Karpas-422 (cell line): Measurements from ENCODE around the gene PAIP2. TPM values are rescaled to one million over a fixed set of nuclear protein-coding genes. Genes with fewer than 3 reads are reported as not detected.
"Not testable (repeated sequence)": the region's sequence is repeated elsewhere in the genome, so short reads cannot be mapped to it uniquely, and the experiment has no call there.

ENCODE experiments used
- DNase-seq: peaks from one replicate; pipeline ENCODE4 v3.0.0-alpha.2; 2015
- H2AFZ ChIP-seq: fragments of 200-600 bp; sonication (generic); 2 replicates; pipeline ENCODE4 v1.6.1; 2014; ENCODE audit warnings: antibody characterized with exemption, low read length, mixed read lengths
- H3K27ac ChIP-seq: fragments of 200-600 bp; sonication (generic); 2 replicates; pipeline ENCODE4 v1.5.1; 2014; ENCODE audit warnings: mild to moderate bottlenecking, low read length, moderate library complexity
- H3K27me3 ChIP-seq: fragments of 200-600 bp; sonication (generic); 2 replicates; pipeline ENCODE4 v1.6.1; 2014; ENCODE audit warnings: low read length, mixed read lengths
- H3K36me3 ChIP-seq: fragments of 200-600 bp; sonication (generic); 2 replicates; pipeline ENCODE4 v1.6.1; 2014; ENCODE audit warnings: low read length, mixed read lengths; ENCODE audit not compliant: insufficient read depth
- H3K4me1 ChIP-seq: fragments of 200-600 bp; sonication (generic); 2 replicates; pipeline ENCODE4 v1.6.1; 2014; ENCODE audit warnings: mild to moderate bottlenecking, low read length, mixed read lengths
- H3K4me2 ChIP-seq: fragments of 200-600 bp; sonication (generic); 2 replicates; pipeline ENCODE4 v1.6.1; 2014; ENCODE audit warnings: low read length, low read depth, mild to moderate bottlenecking; ENCODE audit not compliant: poor library complexity, severe bottlenecking
- H3K4me3 ChIP-seq: fragments of 200-600 bp; sonication (generic); 2 replicates; pipeline ENCODE4 v1.5.1; 2014; ENCODE audit warnings: mild to moderate bottlenecking, antibody characterized with exemption, low read length, mixed read lengths
- H3K79me2 ChIP-seq: fragments of 200-600 bp; sonication (generic); 2 replicates; pipeline ENCODE4 v1.6.1; 2014; ENCODE audit warnings: mild to moderate bottlenecking, low read length, mixed read lengths
- H3K9ac ChIP-seq: fragments of 200-600 bp; sonication (generic); 2 replicates; pipeline ENCODE4 v1.6.0; 2014; ENCODE audit warnings: low read length
- H3K9me2 ChIP-seq: fragments of 200-600 bp; sonication (generic), shearing (Covaris generic); replicated peaks from 2 replicates; pipeline ENCODE4 v1.6.0; 2014; ENCODE audit warnings: mild to moderate bottlenecking, low read length, moderate library complexity; ENCODE audit not compliant: insufficient read depth
- H3K9me3 ChIP-seq: fragments of 300-700, 200-600 bp; sonication (generic); 2 replicates; pipeline ENCODE4 v1.6.1; 2014; ENCODE audit warnings: low read length, mixed read lengths
- H4K20me1 ChIP-seq: fragments of 200-600 bp; sonication (generic); 2 replicates; pipeline ENCODE4 v1.6.1; 2014; ENCODE audit warnings: mild to moderate bottlenecking, antibody characterized with exemption, low read length, low read depth; ENCODE audit not compliant: insufficient read depth
- total RNA-seq: library from RNA; depleted of rRNA; stranded (reverse); fragments of >200 nt; shearing (Covaris generic); gene quantifications from 2 replicates; pipeline ENCODE4 v1.2.3, GENCODE V29; 2014; ENCODE audit warnings: low replicate concordance

PAIP2 gene
- total RNA-seq, 1 experiment from 2014 or later, result 113 TPM

- Histone ChIP-seq H3K9ac (peak overlapping the region; percentile 46; the same call in 1 of the 2 replicates), H3K4me1 (peaks cover 54% of the 10 kb centered on the region), H3K79me2 (no peaks in the 10 kb centered on the region), H3K36me3 (no peaks in the 10 kb centered on the region), H2AFZ (no peak overlapping the region), H3K9me3 (no peaks in the 10 kb centered on the region), H3K27ac (no peak overlapping the region), H3K9me2 (no peaks in the 10 kb centered on the region), H3K4me3 (no peak overlapping the region), H3K4me2 (peak overlapping the region; percentile 62), H3K27me3 (no peaks in the 10 kb centered on the region), H4K20me1 (no peaks in the 10 kb centered on the region)
- DNase-seq, result no peak
Observed at GRCh38 chr5:139383993-139384590, 42.4 kb downstream of the PAIP2 start.

GRCh38 chr5:139384591-139385051 lies 43.0 kb downstream of the PAIP2 start:
- H3K4me2 ChIP-seq, result peak overlapping the region; percentile 62
- no peaks in the 10 kb centered on the region for H3K36me3 ChIP-seq
- no peak overlapping the region for H3K27ac ChIP-seq
- H2AFZ ChIP-seq, result no peak overlapping the region
- peak overlapping the region; percentile 5; the same call in 1 of the 2 replicates for H3K4me3 ChIP-seq
- H3K9me2 ChIP-seq, result no peaks in the 10 kb centered on the region
- DNase-seq, result no peak
- H3K27me3 ChIP-seq, result no peaks in the 10 kb centered on the region
- peak overlapping the region; percentile 46 for H3K9ac ChIP-seq
- no peaks in the 10 kb centered on the region for H4K20me1 ChIP-seq
- H3K9me3 ChIP-seq, result no peaks in the 10 kb centered on the region
- H3K4me1 ChIP-seq, result peaks cover 60% of the 10 kb centered on the region
- H3K79me2 ChIP-seq, result no peaks in the 10 kb centered on the region

- Histone ChIP-seq H3K9ac (peak overlapping the region; percentile 46), H2AFZ (no peak overlapping the region), H3K36me3 (no peaks in the 10 kb centered on the region), H3K9me3 (no peaks in the 10 kb centered on the region), H3K27me3 (no peaks in the 10 kb centered on the region), H3K27ac (no peak overlapping the region; the same call in 1 of the 2 replicates), H3K4me3 (peak overlapping the region; percentile 5; the same call in 1 of the 2 replicates), H3K79me2 (peaks cover 1% of the 10 kb centered on the region; the same call in 1 of the 2 replicates), H3K4me1 (peaks cover 67% of the 10 kb centered on the region), H4K20me1 (no peaks in the 10 kb centered on the region), H3K4me2 (peak overlapping the region; percentile 62), H3K9me2 (no peaks in the 10 kb centered on the region)
- DNase-seq, result no peak
Observed at GRCh38 chr5:139385061-139386049, 43.7 kb downstream of the PAIP2 start.

- Histone ChIP-seq H3K9me2 (no peaks in the 10 kb centered on the region), H3K27me3 (no peaks in the 10 kb centered on the region), H3K4me2 (no peak overlapping the region), H3K4me1 (peaks cover 74% of the 10 kb centered on the region), H3K79me2 (peaks cover 8% of the 10 kb centered on the region; the same call in 1 of the 2 replicates), H3K27ac (no peak overlapping the region), H3K9ac (no peak overlapping the region), H4K20me1 (no peaks in the 10 kb centered on the region), H3K9me3 (no peaks in the 10 kb centered on the region), H3K36me3 (no peaks in the 10 kb centered on the region), H3K4me3 (no peak overlapping the region), H2AFZ (no peak overlapping the region)
- DNase-seq, result no peak
Observed at GRCh38 chr5:139386050-139386438, 44.4 kb downstream of the PAIP2 start.

GRCh38 chr5:139386956-139387355 lies 45.3 kb downstream of the PAIP2 start:
- H3K9me2 ChIP-seq, H4K20me1 ChIP-seq, H3K27ac ChIP-seq, H3K9ac ChIP-seq, H3K36me3 ChIP-seq, H3K4me3 ChIP-seq, H3K9me3 ChIP-seq, DNase-seq, H2AFZ ChIP-seq, H3K27me3 ChIP-seq, H3K4me2 ChIP-seq: not testable (repeated sequence)
- H3K79me2 ChIP-seq, result peaks cover 14% of the 10 kb centered on the region; the same call in 1 of the 2 replicates
- peaks cover 81% of the 10 kb centered on the region for H3K4me1 ChIP-seq

- peak overlapping the region; percentile 78 for H3K27ac ChIP-seq
- H3K36me3 ChIP-seq, result no peaks in the 10 kb centered on the region
- no peaks in the 10 kb centered on the region for H3K9me3 ChIP-seq
- peak overlapping the region; percentile 71 for H3K9ac ChIP-seq
- H3K4me3 ChIP-seq, result peak overlapping the region; percentile 54
- H4K20me1 ChIP-seq, result no peaks in the 10 kb centered on the region
- H3K79me2 ChIP-seq, result peaks cover 14% of the 10 kb centered on the region; the same call in 1 of the 2 replicates
- DNase-seq, result no peak
- peak overlapping the region; percentile 71 for H3K4me2 ChIP-seq
- peaks cover 75% of the 10 kb centered on the region for H3K4me1 ChIP-seq
- H2AFZ ChIP-seq, result no peak overlapping the region
- no peaks in the 10 kb centered on the region for H3K9me2 ChIP-seq
- H3K27me3 ChIP-seq, result no peaks in the 10 kb centered on the region
Observed at GRCh38 chr5:139387611-139388197, 46.0 kb downstream of the PAIP2 start.

- Histone ChIP-seq H3K9me2 (no peaks in the 10 kb centered on the region), H3K9ac (peak overlapping the region; percentile 71)
Observed at GRCh38 chr5:139388198-139388821, 46.7 kb downstream of the PAIP2 start.

More at GRCh38 chr5:139388198-139388821, 46.7 kb downstream of the PAIP2 start:
- no peak overlapping the region for H2AFZ ChIP-seq
- H4K20me1 ChIP-seq, result no peaks in the 10 kb centered on the region
- no peaks in the 10 kb centered on the region for H3K9me3 ChIP-seq
- H3K4me3 ChIP-seq, result peak overlapping the region; percentile 54
- peak overlapping the region; percentile 78 for H3K27ac ChIP-seq
- H3K36me3 ChIP-seq, result no peaks in the 10 kb centered on the region
- peak overlapping the region; percentile 71 for H3K4me2 ChIP-seq
- peaks cover 16% of the 10 kb centered on the region; the same call in 1 of the 2 replicates for H3K79me2 ChIP-seq
- H3K27me3 ChIP-seq, result no peaks in the 10 kb centered on the region
- DNase-seq, result peak; percentile 79
- H3K4me1 ChIP-seq, result peaks cover 75% of the 10 kb centered on the region
